ENCODE results near the gene GUCY1A2. TPM values are rescaled to one million over a fixed set of nuclear protein-coding genes. Genes with fewer than 3 reads are reported as not detected.

Gene GUCY1A2
- total and polyA plus RNA-seq, 2 experiments from 2014 or later: 0.15 to 0.54 TPM

DNA sequence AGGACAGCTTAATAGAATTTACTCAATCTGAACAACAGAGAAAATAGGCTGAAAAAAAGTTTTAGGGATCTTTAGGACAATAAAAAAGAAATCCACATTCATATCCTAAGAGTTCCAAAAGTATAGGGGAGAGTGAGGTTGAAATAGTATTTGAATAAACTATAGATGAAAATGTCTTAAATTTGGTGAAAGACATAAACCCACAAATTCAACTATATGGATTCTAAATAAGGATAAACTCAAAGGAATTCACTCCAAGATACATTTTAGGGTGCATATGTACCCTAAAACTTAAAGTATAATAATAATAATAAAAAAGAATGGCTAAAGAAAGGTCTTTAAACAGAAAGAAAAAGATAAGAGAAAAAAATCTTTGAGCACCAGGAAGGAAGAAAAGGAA is 203.1 kb downstream of the GUCY1A2 start:
- no peaks in the 10 kb centered on the region for H4K20me1 ChIP-seq (ENCODE audit: insufficient read depth)
- H3K9me3 ChIP-seq (ENCODE audit: low read depth): no peaks in the 10 kb centered on the region
- no peaks in the 10 kb centered on the region for H3F3A ChIP-seq (ENCODE audit: insufficient read depth)
- no peaks in the 10 kb centered on the region for H3K79me2 ChIP-seq (ENCODE audit: insufficient read depth)
- no peak overlapping the region for H3K9ac ChIP-seq
- H3K9me2 ChIP-seq (ENCODE audit: insufficient read depth): no peaks in the 10 kb centered on the region
- H3K4me2 ChIP-seq (ENCODE audit: unreplicated experiment): no peak overlapping the region
- in situ Hi-C loops (cut with MboI): no loop called here
- no peaks in the 10 kb centered on the region for H3K36me3 ChIP-seq (ENCODE audit: low read depth)
- H3K27me3 ChIP-seq (replicated peaks; ENCODE audit: insufficient read depth): no peaks in the 10 kb centered on the region
- no peak for DNase-seq
- TF ChIP-seq EZH2 (IDR thresholded peaks at IDR 0.05; ENCODE audit: insufficient read depth, poor library complexity, severe bottlenecking) (no peak), EZH2phosphoT487 (IDR thresholded peaks at IDR 0.05; ENCODE audit: insufficient read depth, low read depth) (no peak)
- no peaks in the 10 kb centered on the region for H3K4me1 ChIP-seq (ENCODE audit: insufficient read depth)
- no peak overlapping the region for H2AFZ ChIP-seq
- H3K27ac ChIP-seq: no peak overlapping the region
- H3K4me3 ChIP-seq: no peak overlapping the region

- Histone ChIP-seq H3K4me3 (no peak overlapping the region), H3K9ac (no peak overlapping the region), H3K4me2 (ENCODE audit: unreplicated experiment) (no peak overlapping the region), H3K27me3 (replicated peaks; ENCODE audit: insufficient read depth) (no peaks in the 10 kb centered on the region), H3K9me2 (ENCODE audit: insufficient read depth) (no peaks in the 10 kb centered on the region), H3F3A (ENCODE audit: insufficient read depth) (no peaks in the 10 kb centered on the region), H3K27ac (no peak overlapping the region), H3K9me3 (ENCODE audit: low read depth) (no peaks in the 10 kb centered on the region), H2AFZ (no peak overlapping the region), H4K20me1 (ENCODE audit: insufficient read depth) (no peaks in the 10 kb centered on the region), H3K36me3 (ENCODE audit: low read depth) (no peaks in the 10 kb centered on the region), H3K4me1 (ENCODE audit: insufficient read depth) (no peaks in the 10 kb centered on the region), H3K79me2 (ENCODE audit: insufficient read depth) (no peaks in the 10 kb centered on the region)
- in situ Hi-C loops (cut with MboI): no loop called here
- DNase-seq: no peak
- 14 to 28% methylated on average over 1 of the region's 1 CpG for WGBS, 2 experiments (ENCODE audit: low coverage in 1 of 2, low lambda C conversion rate in 2 of 2, missing lambda C conversion rate in 2 of 2)
- TF ChIP-seq EZH2 (IDR thresholded peaks at IDR 0.05; ENCODE audit: insufficient read depth, poor library complexity, severe bottlenecking) (no peak), EZH2phosphoT487 (IDR thresholded peaks at IDR 0.05; ENCODE audit: insufficient read depth, low read depth) (no peak)
Measured at GRCh38 chr11:106813806-106814205, 204.5 kb downstream of the GUCY1A2 start.

DNA sequence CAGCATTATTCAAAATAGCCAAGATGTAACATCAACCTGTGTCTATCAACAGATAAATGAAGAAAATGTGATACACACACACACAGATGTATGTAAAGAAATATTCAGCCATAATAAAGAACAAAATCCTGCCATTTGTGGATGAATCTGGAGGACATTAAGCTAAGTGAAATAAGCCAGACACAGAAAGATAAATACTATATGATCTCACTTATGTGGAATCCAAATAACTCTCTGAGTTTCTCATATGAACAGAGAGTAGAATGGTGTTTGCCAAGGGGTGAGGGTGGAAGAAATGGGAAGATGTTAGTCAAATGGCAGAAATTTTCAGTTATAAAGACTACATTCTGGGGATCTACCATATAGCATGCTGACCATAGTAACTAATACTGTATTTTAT is 224.2 kb downstream of the GUCY1A2 start:
- Histone ChIP-seq H4K20me1 (ENCODE audit: insufficient read depth) (no peaks in the 10 kb centered on the region), H3K9me3 (ENCODE audit: low read depth) (no peaks in the 10 kb centered on the region), H3F3A (ENCODE audit: insufficient read depth) (no peaks in the 10 kb centered on the region), H3K79me2 (ENCODE audit: insufficient read depth) (no peaks in the 10 kb centered on the region), H3K9ac (no peak overlapping the region), H2AFZ (no peak overlapping the region), H3K27ac (no peak overlapping the region), H3K27me3 (replicated peaks; ENCODE audit: insufficient read depth) (no peaks in the 10 kb centered on the region), H3K9me2 (ENCODE audit: insufficient read depth) (no peaks in the 10 kb centered on the region), H3K36me3 (ENCODE audit: low read depth) (no peaks in the 10 kb centered on the region), H3K4me2 (ENCODE audit: unreplicated experiment) (no peak overlapping the region), H3K4me1 (ENCODE audit: insufficient read depth) (0 out of 2 replicates have a peak, but pooled peaks cover 4% of the 10 kb centered on the region), H3K4me3 (no peak overlapping the region)
- TF ChIP-seq EZH2 (IDR thresholded peaks at IDR 0.05; ENCODE audit: insufficient read depth, poor library complexity, severe bottlenecking) (no peak), EZH2phosphoT487 (IDR thresholded peaks at IDR 0.05; ENCODE audit: insufficient read depth, low read depth) (no peak)
- in situ Hi-C loops (cut with MboI): no loop called here
- DNase-seq: peak; percentile 8

DNA sequence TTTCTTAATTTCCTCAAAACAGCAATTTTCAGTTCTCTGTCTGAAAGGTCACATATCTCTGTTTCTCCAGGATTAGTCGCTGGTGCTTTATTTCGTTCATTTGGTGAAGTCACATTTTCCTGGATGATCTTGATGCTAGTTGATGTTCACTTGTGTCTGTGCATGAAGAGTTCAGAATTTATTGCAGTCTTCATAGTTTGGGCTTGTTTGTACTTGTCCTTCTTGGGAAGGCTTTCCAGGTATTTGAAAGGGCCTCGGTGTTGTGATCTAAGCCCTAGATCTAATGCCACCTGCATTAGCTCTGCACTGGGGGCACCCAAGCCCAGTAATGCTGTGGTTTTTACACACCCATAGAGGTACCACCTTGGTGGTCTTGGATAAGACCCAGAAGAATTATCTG is 228.9 kb downstream of the GUCY1A2 start:
- Histone ChIP-seq H3K4me2 (ENCODE audit: unreplicated experiment) (no peak overlapping the region), H3K9me2 (ENCODE audit: insufficient read depth) (no peaks in the 10 kb centered on the region), H2AFZ (no peak overlapping the region), H3K27ac (no peak overlapping the region), H3K27me3 (replicated peaks; ENCODE audit: insufficient read depth) (no peaks in the 10 kb centered on the region), H3K79me2 (ENCODE audit: insufficient read depth) (no peaks in the 10 kb centered on the region), H3K4me3 (no peak overlapping the region), H3F3A (ENCODE audit: insufficient read depth) (no peaks in the 10 kb centered on the region), H3K4me1 (ENCODE audit: insufficient read depth) (0 out of 2 replicates have a peak, but pooled peaks cover 4% of the 10 kb centered on the region), H3K9ac (no peak overlapping the region), H4K20me1 (ENCODE audit: insufficient read depth) (no peaks in the 10 kb centered on the region), H3K9me3 (ENCODE audit: low read depth) (no peaks in the 10 kb centered on the region), H3K36me3 (ENCODE audit: low read depth) (no peaks in the 10 kb centered on the region)
- whole genome bisulfite sequencing, 2 experiments (ENCODE audit: low coverage in 1 of 2, low lambda C conversion rate in 2 of 2, missing lambda C conversion rate in 2 of 2): 40 to 43% methylated on average over 3 of the region's 3 CpGs
- DNase-seq: no peak
- TF ChIP-seq EZH2 (IDR thresholded peaks at IDR 0.05; ENCODE audit: insufficient read depth, poor library complexity, severe bottlenecking): no peak
- TF ChIP-seq EZH2phosphoT487 (IDR thresholded peaks at IDR 0.05; ENCODE audit: insufficient read depth, low read depth): no peak
- in situ Hi-C loops (cut with MboI): no loop called here

- no peak overlapping the region for H3K9ac ChIP-seq
- no peaks in the 10 kb centered on the region for H3K79me2 ChIP-seq (ENCODE audit: insufficient read depth)
- H3K9me3 ChIP-seq (ENCODE audit: low read depth): no peaks in the 10 kb centered on the region
- TF ChIP-seq EZH2 (IDR thresholded peaks at IDR 0.05; ENCODE audit: insufficient read depth, poor library complexity, severe bottlenecking) (no peak), EZH2phosphoT487 (IDR thresholded peaks at IDR 0.05; ENCODE audit: insufficient read depth, low read depth) (no peak)
- H3K36me3 ChIP-seq (ENCODE audit: low read depth): no peaks in the 10 kb centered on the region
- no peaks in the 10 kb centered on the region for H4K20me1 ChIP-seq (ENCODE audit: insufficient read depth)
- no peak overlapping the region for H3K27ac ChIP-seq
- 14 to 20% methylated on average over 1 of the region's 1 CpG for WGBS, 2 experiments (ENCODE audit: low coverage in 1 of 2, low lambda C conversion rate in 2 of 2, missing lambda C conversion rate in 2 of 2)
- H3K4me3 ChIP-seq: no peak overlapping the region
- no peak for DNase-seq
- H2AFZ ChIP-seq: no peak overlapping the region
- no peaks in the 10 kb centered on the region for H3K27me3 ChIP-seq (replicated peaks; ENCODE audit: insufficient read depth)
- H3K4me2 ChIP-seq (ENCODE audit: unreplicated experiment): no peak overlapping the region
- no peaks in the 10 kb centered on the region for H3K9me2 ChIP-seq (ENCODE audit: insufficient read depth)
- H3K4me1 ChIP-seq (ENCODE audit: insufficient read depth): no peaks in the 10 kb centered on the region
- in situ Hi-C loops (cut with MboI): no loop called here
- no peaks in the 10 kb centered on the region for H3F3A ChIP-seq (ENCODE audit: insufficient read depth)
Measured at GRCh38 chr11:106787454-106787853, 230.8 kb downstream of the GUCY1A2 start.

Data from GM23248 (cell line).